Subcutaneous abdominal adipose tissue (tissue), 5 donors: ENCODE data around the gene RNF130.

Source experiments
- H3K27ac ChIP-seq: one replicate; pipeline ENCODE4 v1.7.0; 2013; ENCODE audit warnings: low read depth, mild to moderate bottlenecking, inconsistent platforms, low read length, moderate library complexity
- H3K27me3 ChIP-seq, 5 donors: one replicate each; pipeline ENCODE4 v1.7.0; 2013; ENCODE audit warnings: low read length in 5 of 5, inconsistent platforms in 1 of 5; ENCODE audit not compliant: control insufficient read depth in 5 of 5, insufficient read depth in 4 of 5
- H3K36me3 ChIP-seq, 5 donors: one replicate each; pipeline ENCODE4 v1.7.0; 2013; ENCODE audit warnings: low read length in 5 of 5; ENCODE audit not compliant: control insufficient read depth in 5 of 5, insufficient read depth in 5 of 5
- H3K4me1 ChIP-seq, 5 donors: one replicate each; pipeline ENCODE4 v1.7.0; 2013; ENCODE audit warnings: low read length in 5 of 5, mild to moderate bottlenecking in 3 of 5, moderate library complexity in 1 of 5; ENCODE audit not compliant: control insufficient read depth in 5 of 5, insufficient read depth in 5 of 5
- H3K4me3 ChIP-seq, 5 donors: one replicate each; pipeline ENCODE4 v1.7.0; 2013; ENCODE audit warnings: low read length in 5 of 5, low read depth in 1 of 5
- H3K9ac ChIP-seq, 5 donors: one replicate each; pipeline ENCODE4 v1.7.0; 2013; ENCODE audit warnings: low read length in 5 of 5, mild to moderate bottlenecking in 4 of 5, moderate library complexity in 3 of 5
- H3K9me3 ChIP-seq, 5 donors: one replicate each; pipeline ENCODE4 v1.7.0; 2013; ENCODE audit warnings: low read length in 5 of 5; ENCODE audit not compliant: control insufficient read depth in 5 of 5
- donor health status: healthy.
- donor health status: healthy.
- donor health status: healthy.
- donor health status: healthy.
- donor health status: healthy.

The RNF130 gene

GRCh38 chr5:180077594-180078284 is 6.2 kb upstream of the RNF130 start:
- Histone ChIP-seq H3K4me3 (no peak overlapping the region), H3K9ac (no peak overlapping the region)

GRCh38 chr5:180075703-180076102 is 4.1 kb upstream of the RNF130 start:
- no peaks in the 10 kb centered on the region for H3K27me3 ChIP-seq
- H3K36me3 ChIP-seq: no peaks in the 10 kb centered on the region
- H3K9ac ChIP-seq: no peak overlapping the region
- peaks cover 0 to 26% (median 17%) of the 10 kb centered on the region in 5 donors for H3K4me1 ChIP-seq
- H3K27ac ChIP-seq: no peak overlapping the region
- H3K9me3 ChIP-seq: no peaks in the 10 kb centered on the region
- H3K4me3 ChIP-seq: no peak overlapping the region

More at GRCh38 chr5:180077594-180078284, 6.2 kb upstream of the RNF130 start:
- no peaks in the 10 kb centered on the region for H3K36me3 ChIP-seq
- no peaks in the 10 kb centered on the region for H3K9me3 ChIP-seq
- H3K27ac ChIP-seq: no peak overlapping the region
- no peaks in the 10 kb centered on the region for H3K27me3 ChIP-seq
- H3K4me1 ChIP-seq: peaks cover 0 to 15% (median 10%) of the 10 kb centered on the region in 5 donors

- H3K27me3 ChIP-seq: no peaks in the 10 kb centered on the region
- H3K4me1 ChIP-seq: peaks cover 4 to 34% (median 29%) of the 10 kb centered on the region in 5 donors
- H3K4me3 ChIP-seq: no peak overlapping the region
- no peak overlapping the region for H3K9ac ChIP-seq
- H3K27ac ChIP-seq: no peak overlapping the region
- no peaks in the 10 kb centered on the region for H3K9me3 ChIP-seq
- H3K36me3 ChIP-seq: no peaks in the 10 kb centered on the region
Observed at GRCh38 chr5:180074462-180074861, 2.9 kb upstream of the RNF130 start.

GRCh38 chr5:180072556-180072955 is 997 bp upstream of the RNF130 start:
- no peaks in the 10 kb centered on the region for H3K9me3 ChIP-seq
- peak overlapping the region; percentile 84 for H3K27ac ChIP-seq
- H3K4me3 ChIP-seq: peak overlapping the region in 2 of 5 donors; percentile 68 to 90
- peaks cover 4 to 38% (median 34%) of the 10 kb centered on the region in 5 donors for H3K4me1 ChIP-seq
- H3K36me3 ChIP-seq: no peaks in the 10 kb centered on the region
- no peak overlapping the region for H3K9ac ChIP-seq
- no peaks in the 10 kb centered on the region for H3K27me3 ChIP-seq

GRCh38 chr5:180072256-180072548 is 643 bp upstream of the RNF130 start:
- Histone ChIP-seq H3K36me3 (no peaks in the 10 kb centered on the region), H3K9me3 (no peaks in the 10 kb centered on the region), H3K4me1 (peaks cover 4 to 37% (median 33%) of the 10 kb centered on the region in 5 donors), H3K27ac (peak overlapping the region; percentile 84), H3K4me3 (peak overlapping the region in 3 of 5 donors; percentile 68 to 90 (median 82)), H3K27me3 (no peaks in the 10 kb centered on the region), H3K9ac (peak overlapping the region in 2 of 5 donors; percentile 71 to 87)

- Histone ChIP-seq H3K27ac (peak overlapping the region; percentile 84), H3K9me3 (no peaks in the 10 kb centered on the region), H3K4me3 (peak overlapping the region; percentile 73 to 90 (median 82)), H3K27me3 (no peaks in the 10 kb centered on the region), H3K9ac (peak overlapping the region; percentile 23 to 93 (median 80)), H3K36me3 (no peaks in the 10 kb centered on the region), H3K4me1 (peaks cover 4 to 37% (median 33%) of the 10 kb centered on the region in 5 donors)
Observed at GRCh38 chr5:180070756-180071530, 616 bp downstream of the RNF130 start.

- H3K27ac ChIP-seq: peak overlapping the region; percentile 84
- H3K9me3 ChIP-seq: no peaks in the 10 kb centered on the region
- H3K4me1 ChIP-seq: peaks cover 4 to 37% (median 33%) of the 10 kb centered on the region in 5 donors
- H3K4me3 ChIP-seq: peak overlapping the region; percentile 73 to 90 (median 82)
- no peaks in the 10 kb centered on the region for H3K27me3 ChIP-seq
- no peaks in the 10 kb centered on the region for H3K36me3 ChIP-seq
- peak overlapping the region in 3 of 5 donors; percentile 80 to 93 (median 83) for H3K9ac ChIP-seq
Observed at GRCh38 chr5:180069589-180070247, 1.8 kb downstream of the RNF130 start.

- Histone ChIP-seq H3K9ac (no peak overlapping the region), H3K9me3 (no peaks in the 10 kb centered on the region), H3K4me3 (no peak overlapping the region), H3K27ac (peak overlapping the region; percentile 84), H3K36me3 (no peaks in the 10 kb centered on the region), H3K27me3 (no peaks in the 10 kb centered on the region), H3K4me1 (peaks cover 4 to 37% (median 33%) of the 10 kb centered on the region in 5 donors)
Observed at GRCh38 chr5:180068519-180069090, 3.0 kb downstream of the RNF130 start.

- H3K9me3 ChIP-seq: no peaks in the 10 kb centered on the region
- H3K4me3 ChIP-seq: no peak overlapping the region
- H3K9ac ChIP-seq: peak overlapping the region in 1 of 5 donors; percentile 49
- H3K36me3 ChIP-seq: no peaks in the 10 kb centered on the region
- H3K4me1 ChIP-seq: peaks cover 4 to 37% (median 33%) of the 10 kb centered on the region in 5 donors
- H3K27ac ChIP-seq: no peak overlapping the region
- no peaks in the 10 kb centered on the region for H3K27me3 ChIP-seq
Observed at GRCh38 chr5:180067986-180068385, 3.6 kb downstream of the RNF130 start.
